Fibroblast of lung (primary cell): Measurements from ENCODE around the gene CERS4. TPM values are rescaled to one million over a fixed set of nuclear protein-coding genes. Genes with fewer than 3 reads are reported as not detected.
A peak's percentile ranks its signal among the peaks of the same experiment; 100 is the strongest.

Experiments used
- DNase-seq, 2 donors: peaks; one replicate each; pipeline versions ENCODE4 v3.0.0 to v3.0.0-alpha.2; 2010; ENCODE audit warnings: low read depth in 2 of 2
- H2AFZ ChIP-seq: 2 replicates; pipeline ENCODE4 v1.5.1; 2012; ENCODE audit warnings: low read length, control low read depth, inconsistent platforms
- H3K27ac ChIP-seq: 2 replicates; pipeline ENCODE4 v1.5.1; 2011; ENCODE audit warnings: low read length, control low read depth; ENCODE audit not compliant: insufficient read depth
- H3K27me3 ChIP-seq: 2 replicates; pipeline ENCODE4 v1.5.1; 2011; ENCODE audit warnings: mild to moderate bottlenecking, low read length; ENCODE audit not compliant: control insufficient read depth, insufficient read depth
- H3K36me3 ChIP-seq: 2 replicates; pipeline ENCODE4 v1.5.1; 2011; ENCODE audit warnings: low read length; ENCODE audit not compliant: control insufficient read depth, insufficient read depth
- H3K4me1 ChIP-seq: 2 replicates; pipeline ENCODE4 v1.5.1; 2011; ENCODE audit warnings: low read length; ENCODE audit not compliant: control insufficient read depth, insufficient read depth; ENCODE audit errors: extremely low read depth
- H3K4me2 ChIP-seq: 2 replicates; pipeline ENCODE4 v1.5.1; 2011; ENCODE audit warnings: low read length, control low read depth; ENCODE audit not compliant: insufficient read depth; ENCODE audit errors: extremely low read depth
- H3K4me3 ChIP-seq, 4 experiments: fragments of 200-600 bp in 1 of 4; sonication (generic) in 1 of 4; replicated peaks in 1 of 4; 2 replicates each; pipeline ENCODE4 v1.5.1; 2011 to 2016; ENCODE audit warnings: low read length in 4 of 4, low read depth in 3 of 4, mild to moderate bottlenecking in 3 of 4, control low read depth in 2 of 4, inconsistent platforms in 1 of 4, mixed read lengths in 1 of 4; ENCODE audit not compliant: insufficient read depth in 1 of 4; ENCODE audit errors: control extremely low read depth in 1 of 4
- H3K79me2 ChIP-seq: 2 replicates; pipeline ENCODE4 v1.5.1; 2012; ENCODE audit warnings: mild to moderate bottlenecking, low read length, inconsistent platforms; ENCODE audit not compliant: control insufficient read depth, insufficient read depth
- H3K9ac ChIP-seq: 2 replicates; pipeline ENCODE4 v1.5.1; 2011; ENCODE audit warnings: mild to moderate bottlenecking, low read length, control low read depth; ENCODE audit not compliant: insufficient read depth
- H3K9me3 ChIP-seq: 2 replicates; pipeline ENCODE4 v1.5.1; 2012; ENCODE audit warnings: low read depth, low read length; ENCODE audit not compliant: control insufficient read depth, insufficient read depth
- H4K20me1 ChIP-seq: 2 replicates; pipeline ENCODE4 v1.5.1; 2011; ENCODE audit warnings: low read length; ENCODE audit not compliant: control insufficient read depth, insufficient read depth; ENCODE audit errors: extremely low read depth
- CTCF ChIP-seq, 2 donors: IDR thresholded peaks in 1 of 2; conservative IDR thresholded peaks in 1 of 2; 1 replicate in 1 of 2; 2 replicates in 1 of 2; pipeline ENCODE4 v1.5.1; 2011 to 2012; ENCODE audit warnings: low read length in 2 of 2, control low read depth in 1 of 2, inconsistent platforms in 1 of 2, low read depth in 1 of 2, mild to moderate bottlenecking in 1 of 2
- EZH2 ChIP-seq: IDR thresholded peaks from 2 replicates; pipeline ENCODE4 v1.5.1; 2012; ENCODE audit warnings: low read length, control low read depth, mild to moderate bottlenecking; ENCODE audit errors: missing control alignments
- polyA plus RNA-seq, 2 donors: library from polyadenylated mRNA; depleted of rRNA in 1 of 2; stranded (reverse) in 1 of 2; unstranded in 1 of 2; fragments of >200 nt; gene quantifications; 2 replicates each; pipeline ENCODE4 v1.2.1, GENCODE V29; 2011 to 2012; ENCODE audit warnings: missing spikeins in 1 of 2
- total RNA-seq: library from RNA; depleted of rRNA; stranded (reverse); fragments of >200 nt; gene quantifications from 2 replicates; pipeline ENCODE4 v1.2.1, GENCODE V29; 2014

The CERS4 gene
- total and polyA plus RNA-seq, 2 donors (not counting 1 experiment from before 2014, with no cell fraction given), result 0.74 to 17.0 TPM

- peak; percentile 54 to 75 for DNase-seq
- Histone ChIP-seq H3K9me3 (no peaks in the 10 kb centered on the region), H4K20me1 (no peaks in the 10 kb centered on the region), H3K36me3 (no peaks in the 10 kb centered on the region), H3K4me3 (no peak overlapping the region), H3K27ac (no peak overlapping the region), H3K27me3 (no peaks in the 10 kb centered on the region), H3K79me2 (no peaks in the 10 kb centered on the region), H2AFZ (no peak overlapping the region), H3K4me2 (no peak overlapping the region), H3K4me1 (no peaks in the 10 kb centered on the region), H3K9ac (no peak overlapping the region)
- TF ChIP-seq EZH2 (no peak), CTCF (conservative IDR thresholded peaks at IDR 0.05 in 1 of 2, IDR thresholded peaks at IDR 0.05 in 1 of 2; ENCODE audit: low read depth in 1 of 2, low read length in 2 of 2) (peak; percentile 87 to 92)
Measured at GRCh38 chr19:8252922-8253589, 43.9 kb downstream of the CERS4 start.

- Histone ChIP-seq H4K20me1 (no peaks in the 10 kb centered on the region), H3K27ac (no peak overlapping the region), H3K79me2 (no peaks in the 10 kb centered on the region), H3K4me1 (no peaks in the 10 kb centered on the region), H3K4me3 (no peak overlapping the region), H2AFZ (no peak overlapping the region), H3K4me2 (no peak overlapping the region), H3K27me3 (no peaks in the 10 kb centered on the region), H3K36me3 (no peaks in the 10 kb centered on the region), H3K9me3 (no peaks in the 10 kb centered on the region), H3K9ac (no peak overlapping the region)
- TF ChIP-seq CTCF (conservative IDR thresholded peaks at IDR 0.05 in 1 of 2, IDR thresholded peaks at IDR 0.05 in 1 of 2; ENCODE audit: low read depth in 1 of 2, low read length in 2 of 2) (no peak), EZH2 (no peak)
- DNase-seq, result no peak
Measured at GRCh38 chr19:8253678-8254077, 44.5 kb downstream of the CERS4 start.

- H3K4me2 ChIP-seq, result no peak overlapping the region
- H3K4me1 ChIP-seq, result no peaks in the 10 kb centered on the region
- no peak overlapping the region for H3K4me3 ChIP-seq
- no peaks in the 10 kb centered on the region for H3K27me3 ChIP-seq
- H4K20me1 ChIP-seq, result no peaks in the 10 kb centered on the region
- H3K36me3 ChIP-seq, result no peaks in the 10 kb centered on the region
- no peak overlapping the region for H3K27ac ChIP-seq
- H3K9me3 ChIP-seq, result no peaks in the 10 kb centered on the region
- no peak overlapping the region for H2AFZ ChIP-seq
- TF ChIP-seq EZH2 (no peak), CTCF (conservative IDR thresholded peaks at IDR 0.05 in 1 of 2, IDR thresholded peaks at IDR 0.05 in 1 of 2; ENCODE audit: low read depth in 1 of 2, low read length in 2 of 2) (no peak)
- DNase-seq, result no peak
- H3K79me2 ChIP-seq, result no peaks in the 10 kb centered on the region
- H3K9ac ChIP-seq, result no peak overlapping the region
Measured at GRCh38 chr19:8254286-8255001, 45.3 kb downstream of the CERS4 start.
